Stimulated activated CD4-positive, alpha-beta T cell treated with anti-CD3 and anti-CD28 coated beads, Interleukin-1b, Interleukin-23, amount 100 ng/mL, for 24 hours (primary cell): ENCODE results near the gene RINL.
A peak's percentile ranks its signal among the peaks of the same experiment; 100 is the strongest.
"Not testable (repeated sequence)": the region's sequence is repeated elsewhere in the genome, so short reads cannot be mapped to it uniquely, and the experiment has no call there.

Experiments
- DNase-seq, 4 experiments: peaks; one replicate each; pipeline ENCODE4 v3.0.0-alpha.2; 2020; ENCODE audit warnings: low read depth in 4 of 4, low spot score in 1 of 4

RINL gene

DNA sequence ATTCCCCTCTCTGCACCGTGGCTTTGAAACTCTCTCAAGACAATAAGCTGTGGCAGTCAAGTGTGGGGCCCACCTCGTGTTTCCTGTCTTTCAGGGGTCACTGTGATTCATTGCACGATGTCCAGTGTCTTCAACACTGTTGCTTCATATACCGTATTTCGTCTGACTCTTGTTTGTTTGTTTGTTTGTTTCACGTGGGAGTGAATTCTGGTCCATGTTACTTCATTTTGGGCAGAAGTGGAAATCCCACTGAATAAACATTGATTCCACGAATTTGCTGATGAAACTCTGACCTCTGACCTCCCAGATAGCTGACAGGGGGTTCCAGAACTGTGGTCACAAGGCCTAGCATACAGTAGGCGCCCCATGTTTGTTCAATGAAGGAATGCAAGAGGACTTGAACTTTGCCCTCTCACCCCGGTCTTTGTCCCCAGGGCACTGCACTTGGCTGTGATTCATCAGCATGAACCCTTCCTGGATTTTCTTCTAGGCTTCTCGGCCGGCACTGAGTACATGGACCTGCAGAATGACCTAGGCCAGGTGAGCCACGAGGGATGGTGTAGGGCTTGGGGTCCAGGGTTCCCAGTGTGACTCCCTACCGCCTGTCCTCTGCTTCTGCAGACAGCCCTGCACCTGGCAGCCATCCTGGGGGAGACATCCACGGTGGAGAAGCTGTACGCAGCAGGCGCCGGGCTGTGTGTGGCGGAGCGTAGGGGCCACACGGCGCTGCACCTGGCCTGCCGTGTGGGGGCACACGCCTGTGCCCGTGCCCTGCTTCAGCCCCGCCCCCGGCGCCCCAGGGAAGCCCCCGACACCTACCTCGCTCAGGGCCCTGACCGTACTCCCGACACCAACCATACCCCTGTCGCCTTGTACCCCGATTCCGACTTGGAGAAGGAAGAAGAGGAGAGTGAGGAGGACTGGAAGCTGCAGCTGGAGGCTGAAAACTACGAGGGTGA, 26.8 kb upstream of the RINL start:
- DNase-seq: no peak

DNA sequence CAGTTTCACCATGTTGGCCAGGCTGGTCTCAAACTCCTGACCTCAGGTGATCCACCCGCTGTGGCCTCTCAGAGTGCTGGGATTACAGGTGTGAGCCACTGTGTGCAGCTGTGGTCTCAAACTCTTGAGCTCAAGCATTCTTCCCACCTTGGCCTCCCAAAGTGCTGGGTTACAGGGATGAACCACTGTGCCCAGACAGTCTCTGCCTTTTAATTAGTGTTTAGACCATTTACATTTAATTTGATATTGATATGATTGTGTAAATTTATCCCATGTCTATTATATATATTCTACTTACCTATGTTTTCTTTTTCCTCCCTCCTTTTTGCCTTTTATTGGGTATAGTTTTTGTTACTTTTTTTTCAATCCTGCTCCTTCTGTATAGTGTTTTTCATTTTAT, 23.6 kb upstream of the RINL start:
- no peak for DNase-seq

DNA sequence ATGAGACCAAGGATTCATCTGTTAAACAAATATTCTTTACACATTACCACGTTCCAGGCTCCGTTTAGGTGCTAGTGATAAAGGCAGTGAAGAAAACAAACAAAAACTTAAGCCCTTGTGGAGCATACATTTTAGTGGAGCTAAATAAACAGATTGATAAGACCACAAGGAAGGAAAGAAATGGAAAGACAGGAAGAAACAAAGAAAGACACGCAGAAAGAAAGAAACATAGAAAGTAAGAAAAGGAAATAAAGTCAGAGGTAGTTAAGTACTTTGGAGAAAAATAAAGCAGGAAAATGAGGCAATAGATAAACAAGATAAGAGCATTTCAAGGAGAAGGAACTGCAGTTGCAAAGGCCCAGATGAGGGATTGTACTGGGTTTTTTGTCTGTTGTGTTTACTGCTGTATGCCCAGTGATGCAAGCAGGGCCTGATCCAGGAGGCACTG, 22.7 kb upstream of the RINL start:
- no peak for DNase-seq

DNA sequence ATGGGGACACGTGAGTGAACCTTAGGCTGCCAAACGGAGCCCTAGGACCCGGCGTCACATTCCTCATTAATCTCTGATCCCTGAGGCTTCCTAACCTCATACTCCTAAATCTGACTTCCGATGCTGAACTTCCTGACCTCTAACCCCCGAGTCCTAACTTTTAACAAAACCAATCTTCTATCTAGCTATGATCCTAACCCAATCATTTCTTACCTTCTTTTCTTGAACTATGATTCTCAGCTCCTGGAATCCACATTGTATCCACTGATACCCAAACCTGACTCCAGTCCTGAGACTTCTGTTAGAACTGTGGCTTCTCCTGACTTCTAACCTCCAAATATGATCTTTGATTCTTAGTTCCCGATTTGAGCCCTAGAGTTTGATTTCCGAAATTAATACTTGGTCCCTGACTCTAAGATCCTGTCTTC, 22.1 kb upstream of the RINL start:
- DNase-seq: no peak

DNA sequence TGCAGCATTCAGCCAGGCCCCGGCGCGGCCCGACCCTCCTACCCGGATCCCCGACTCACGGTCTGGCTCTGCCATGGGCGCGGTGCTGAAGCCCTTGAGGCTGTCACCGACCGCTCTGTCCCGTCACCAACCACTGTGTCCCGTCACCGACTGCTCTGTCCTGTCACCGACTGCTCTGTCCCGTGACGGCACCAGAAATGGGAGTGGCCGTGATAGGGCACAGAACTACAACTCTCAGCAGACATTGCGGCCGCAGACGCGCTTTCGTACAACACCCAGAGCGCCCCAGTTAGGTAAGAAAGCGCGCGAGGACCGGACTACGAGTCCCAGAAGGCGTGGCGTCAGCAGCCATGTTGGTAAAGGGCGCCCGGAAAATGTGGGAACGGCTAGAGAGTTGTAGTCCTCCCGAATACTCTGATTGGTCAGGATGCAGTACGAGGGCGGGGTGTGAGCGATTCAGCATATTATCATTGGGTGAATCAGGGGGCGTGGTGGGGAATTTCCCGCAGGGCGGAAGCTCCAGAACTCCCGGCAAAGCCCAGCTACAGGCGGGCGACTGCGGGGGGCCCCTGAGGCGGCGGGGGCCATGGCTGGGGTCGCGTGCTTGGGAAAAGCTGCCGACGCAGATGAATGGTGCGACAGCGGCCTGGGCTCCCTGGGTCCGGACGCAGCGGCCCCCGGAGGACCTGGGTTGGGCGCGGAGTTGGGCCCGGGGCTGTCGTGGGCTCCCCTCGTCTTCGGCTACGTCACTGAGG, 21.5 kb upstream of the RINL start, which contains the start of the genes NFKBIB and SIRT2:
TSS of gene NFKBIB (plus strand) at position 523 of the 755 bp plus-strand sequence. CDS start at position 587, 64 bp downstream.
TSS of gene SIRT2 (minus strand) at position 172 of the 755 bp plus-strand sequence. CDS start at position 75, 97 bp downstream.
- DNase-seq: peak; percentile 91 to 98 (median 96)

DNA sequence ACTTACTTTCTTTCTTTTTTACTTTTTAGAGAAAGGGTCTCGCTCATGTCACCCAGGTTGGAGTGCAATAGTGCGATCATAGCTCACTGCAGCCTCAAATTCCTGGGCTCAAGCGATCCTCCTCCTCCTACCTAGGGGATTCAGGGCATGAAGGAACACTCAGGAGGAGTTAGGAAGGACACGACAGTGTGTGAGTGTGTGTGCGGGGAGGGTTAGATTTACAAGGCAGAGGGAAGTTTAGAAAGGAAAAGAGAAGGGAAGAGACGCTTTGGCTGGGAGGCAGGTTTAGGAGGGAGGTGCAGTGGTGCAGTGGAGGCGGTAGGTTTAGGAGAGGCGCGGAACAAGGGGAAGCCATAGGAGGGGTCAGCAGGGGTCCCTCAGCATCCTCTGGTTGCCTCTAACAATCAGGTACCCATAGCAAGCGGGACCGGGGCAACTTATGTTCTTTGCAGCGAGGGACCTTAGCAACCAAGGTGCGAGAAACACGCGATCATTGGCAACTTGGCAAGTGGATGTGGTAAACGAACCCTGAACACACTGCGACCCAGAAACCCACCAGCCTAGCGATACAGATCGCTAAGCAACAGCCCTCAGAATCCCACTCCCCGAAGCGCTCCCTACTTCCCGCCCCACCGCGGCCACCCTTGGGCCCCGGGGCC, 20.8 kb upstream of the RINL start:
- DNase-seq: no peak

DNA sequence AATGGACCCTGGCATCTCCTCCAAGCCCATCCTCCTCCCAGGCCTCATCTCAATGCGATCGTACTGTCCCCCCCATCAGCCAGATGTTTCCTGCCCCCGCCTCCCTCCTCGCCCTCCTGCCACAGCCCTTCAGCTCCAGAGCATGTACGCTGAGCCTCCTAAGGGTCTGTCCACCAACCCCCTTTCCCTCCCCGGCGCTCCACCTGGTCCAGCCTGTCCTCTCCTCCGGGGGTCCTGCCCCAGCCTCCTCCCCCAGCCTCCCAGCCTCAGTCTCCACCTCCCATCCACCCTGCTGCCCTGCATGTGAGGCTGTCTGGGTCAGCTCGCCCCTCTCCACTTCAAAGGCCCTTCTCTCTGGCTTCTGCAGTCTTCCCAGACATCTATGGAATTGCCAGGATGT, 16.9 kb upstream of the RINL start:
- DNase-seq: no peak

DNA sequence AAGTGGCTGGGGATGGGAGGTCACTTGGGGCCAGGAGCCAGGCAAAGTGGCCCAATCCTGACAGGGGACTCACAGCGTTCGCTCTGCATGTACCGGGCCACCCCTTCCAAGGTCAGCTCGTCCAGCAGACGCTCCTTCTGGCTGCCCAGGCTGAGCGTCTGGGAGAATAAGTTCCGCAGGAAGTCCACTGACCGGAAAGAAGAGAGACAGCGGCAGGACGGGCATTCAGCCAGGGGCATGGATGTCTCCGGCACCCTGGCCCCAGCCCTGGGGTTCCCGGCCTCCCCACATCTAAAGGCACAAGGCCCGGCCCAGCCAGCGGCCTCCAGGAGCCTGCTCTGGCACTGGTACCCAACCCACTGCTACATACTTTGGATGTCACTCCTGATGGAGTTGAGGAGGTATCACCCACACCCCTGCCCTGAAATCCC, 15.3 kb upstream of the RINL start:
- DNase-seq: no peak

DNA sequence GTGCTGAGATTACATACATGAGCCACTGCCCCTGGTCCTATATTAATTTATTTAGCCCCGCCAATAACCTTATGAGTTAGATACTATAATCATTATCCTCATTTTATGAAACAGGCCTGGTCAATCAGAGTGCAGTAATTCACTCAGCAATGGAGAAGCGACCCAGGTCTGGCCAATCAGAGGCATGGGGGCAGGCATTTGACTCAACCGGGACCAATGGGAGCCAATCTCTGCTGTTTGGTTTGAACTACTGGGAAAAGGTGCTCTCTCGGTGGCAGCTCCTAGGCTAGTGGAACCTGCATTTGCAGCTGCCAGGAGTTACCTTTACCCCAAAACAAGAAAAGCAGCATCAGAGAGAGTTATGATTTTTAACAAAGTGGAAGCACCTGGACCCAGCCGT, 14.8 kb upstream of the RINL start:
- no peak for DNase-seq

DNA sequence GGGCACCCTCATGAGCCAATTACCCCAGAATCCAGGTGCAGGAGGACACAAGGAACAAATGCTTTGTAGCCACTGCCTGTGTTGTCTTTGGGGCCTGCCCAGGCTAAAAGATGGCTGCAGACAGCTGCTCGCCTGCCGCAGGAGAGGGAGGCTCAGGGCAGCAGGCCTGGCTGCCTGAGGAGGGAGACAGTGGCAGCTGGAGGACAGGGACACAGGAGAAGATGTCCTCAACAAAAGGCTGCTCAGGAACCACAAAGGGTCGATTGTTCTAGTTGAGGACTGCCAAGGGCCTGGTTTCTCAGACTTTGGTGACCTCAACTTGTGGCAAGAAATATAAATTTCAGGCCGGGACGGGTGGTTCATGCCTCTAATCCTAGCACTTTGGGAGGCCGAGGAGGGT, 13.7 kb upstream of the RINL start:
- DNase-seq: no peak

DNA sequence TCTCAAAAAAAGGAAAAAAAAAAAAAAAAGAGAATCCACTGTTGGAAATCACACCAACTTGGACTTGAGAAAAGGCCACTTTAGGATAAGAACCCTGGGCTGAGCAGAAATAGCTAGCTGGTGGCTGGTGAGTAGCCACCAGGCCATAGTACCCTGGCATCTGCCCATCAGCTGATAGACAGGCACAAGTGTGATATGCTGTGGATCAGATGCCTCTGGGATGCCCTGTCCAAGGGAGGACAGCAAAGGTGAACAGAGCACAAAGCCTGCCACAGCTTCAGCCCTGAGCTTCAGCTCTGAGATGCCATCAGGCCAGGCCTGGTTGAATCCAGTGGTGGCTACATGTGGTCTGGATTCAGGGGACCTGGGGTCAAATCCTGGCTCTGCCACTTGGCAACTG, 12.6 kb upstream of the RINL start:
- DNase-seq: no peak

DNA sequence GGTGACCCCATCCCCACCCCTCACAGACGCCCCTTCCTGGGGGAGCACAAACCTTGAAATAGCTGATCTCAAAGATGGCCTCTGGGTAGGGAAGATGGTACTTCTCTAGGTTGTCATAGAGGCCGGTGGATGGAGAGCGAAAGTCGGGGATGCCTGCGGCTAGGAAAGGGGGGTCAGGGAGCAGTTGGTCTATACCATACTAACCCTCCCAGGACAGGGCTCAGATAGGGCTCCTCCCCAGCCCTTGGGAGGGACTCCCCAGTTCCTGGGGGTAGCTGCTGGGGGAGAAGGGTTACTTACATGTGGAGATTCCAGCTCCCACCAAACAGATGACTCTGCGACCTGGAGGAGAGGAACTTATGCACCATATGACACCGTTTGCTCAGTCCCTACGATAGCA, 11.7 kb upstream of the RINL start:
- no peak for DNase-seq

DNA sequence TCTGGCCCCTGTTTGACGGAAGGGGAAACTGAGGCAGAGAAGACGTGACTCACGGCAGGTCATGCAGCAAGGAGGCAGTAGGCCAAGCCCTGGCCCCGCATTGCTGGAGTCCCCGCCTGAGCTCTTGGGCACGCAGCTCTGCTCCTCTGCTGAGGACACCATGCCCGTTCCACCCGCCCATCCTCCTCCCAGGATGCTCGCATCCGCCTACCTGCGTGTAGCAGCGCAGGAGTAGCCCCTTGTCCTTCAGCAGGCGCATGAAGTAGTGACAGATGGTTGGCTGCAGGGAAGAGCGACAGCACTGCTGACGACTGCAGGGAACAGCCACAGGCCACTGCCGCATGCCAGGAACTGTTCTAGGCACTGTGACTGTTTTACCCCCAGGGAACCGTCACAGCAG, 10.8 kb upstream of the RINL start:
- DNase-seq: no peak

DNA sequence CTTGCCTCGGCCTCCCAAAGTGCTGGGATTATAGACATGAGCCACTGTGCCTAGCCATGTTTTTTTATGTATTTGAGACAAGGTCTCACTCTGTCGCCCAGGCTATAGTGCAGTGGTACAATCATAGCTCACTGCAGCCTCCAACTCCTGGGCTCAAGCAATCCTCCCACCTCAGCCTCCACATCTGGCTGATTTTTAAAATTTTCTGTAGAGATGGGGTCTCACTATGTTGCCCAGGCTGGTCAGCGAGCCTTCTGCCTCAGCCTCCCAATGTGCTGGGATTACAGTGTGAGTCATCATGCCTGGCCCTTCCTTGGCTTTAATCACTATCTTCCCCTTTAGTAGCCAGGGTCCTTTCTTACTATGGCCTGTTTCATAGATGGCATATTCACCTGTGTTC, 6.6 kb upstream of the RINL start:
- not testable (repeated sequence) for DNase-seq

DNA sequence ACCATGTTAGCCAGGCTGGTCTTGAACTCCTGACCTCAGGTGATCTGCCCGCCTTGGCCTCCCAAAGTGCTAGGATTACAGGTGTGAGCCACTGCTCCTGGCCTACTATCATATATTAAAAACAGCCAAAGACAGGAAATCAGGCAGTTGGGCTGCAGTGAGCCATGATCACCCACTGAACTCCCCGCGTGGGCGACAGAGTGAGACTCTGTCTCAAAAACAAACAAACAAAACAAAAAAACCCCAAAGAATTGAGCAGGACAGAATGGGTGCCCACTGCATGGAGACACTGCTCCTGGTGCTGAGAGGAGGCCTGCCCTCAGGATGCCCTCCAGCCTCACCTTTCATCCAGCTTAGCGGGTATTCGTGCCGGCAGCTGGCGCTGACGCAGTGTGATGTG, 5.2 kb upstream of the RINL start:
- no peak for DNase-seq

DNA sequence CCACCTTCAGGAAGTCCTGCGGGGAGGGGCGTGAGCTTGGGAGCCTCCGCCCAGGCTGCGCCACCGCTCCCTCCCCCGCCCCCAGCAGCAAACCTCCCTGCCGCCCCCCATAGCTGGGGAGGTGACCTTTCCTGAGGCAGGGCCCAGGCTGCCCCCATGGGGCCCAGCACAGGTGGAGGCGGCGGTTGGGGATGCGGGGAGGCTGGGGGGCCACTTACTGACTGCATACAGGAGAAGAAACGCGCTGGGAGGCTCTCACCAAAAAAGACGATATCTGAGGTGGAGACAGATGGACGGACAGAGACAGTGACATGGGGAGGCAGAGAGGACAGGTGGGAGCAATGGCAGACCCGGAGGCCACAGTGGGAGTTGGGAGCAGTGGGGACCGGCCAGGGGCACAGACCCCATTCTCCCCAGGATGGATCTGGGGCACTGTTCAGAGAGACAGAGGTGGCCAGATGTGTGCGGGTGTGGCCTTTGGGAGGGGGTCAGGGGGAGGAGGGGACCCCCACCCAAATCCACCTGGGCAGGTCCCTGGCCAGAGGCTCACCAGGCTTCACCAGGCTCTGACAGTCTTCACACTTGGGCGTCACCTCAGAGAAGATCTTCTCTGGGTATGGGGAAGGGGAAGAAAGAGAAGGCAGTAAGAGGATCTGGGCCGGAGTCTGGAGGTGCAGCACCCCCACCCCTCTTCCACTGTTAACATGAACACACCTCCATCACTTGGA, 3.0 kb upstream of the RINL start:
- DNase-seq: no peak

DNA sequence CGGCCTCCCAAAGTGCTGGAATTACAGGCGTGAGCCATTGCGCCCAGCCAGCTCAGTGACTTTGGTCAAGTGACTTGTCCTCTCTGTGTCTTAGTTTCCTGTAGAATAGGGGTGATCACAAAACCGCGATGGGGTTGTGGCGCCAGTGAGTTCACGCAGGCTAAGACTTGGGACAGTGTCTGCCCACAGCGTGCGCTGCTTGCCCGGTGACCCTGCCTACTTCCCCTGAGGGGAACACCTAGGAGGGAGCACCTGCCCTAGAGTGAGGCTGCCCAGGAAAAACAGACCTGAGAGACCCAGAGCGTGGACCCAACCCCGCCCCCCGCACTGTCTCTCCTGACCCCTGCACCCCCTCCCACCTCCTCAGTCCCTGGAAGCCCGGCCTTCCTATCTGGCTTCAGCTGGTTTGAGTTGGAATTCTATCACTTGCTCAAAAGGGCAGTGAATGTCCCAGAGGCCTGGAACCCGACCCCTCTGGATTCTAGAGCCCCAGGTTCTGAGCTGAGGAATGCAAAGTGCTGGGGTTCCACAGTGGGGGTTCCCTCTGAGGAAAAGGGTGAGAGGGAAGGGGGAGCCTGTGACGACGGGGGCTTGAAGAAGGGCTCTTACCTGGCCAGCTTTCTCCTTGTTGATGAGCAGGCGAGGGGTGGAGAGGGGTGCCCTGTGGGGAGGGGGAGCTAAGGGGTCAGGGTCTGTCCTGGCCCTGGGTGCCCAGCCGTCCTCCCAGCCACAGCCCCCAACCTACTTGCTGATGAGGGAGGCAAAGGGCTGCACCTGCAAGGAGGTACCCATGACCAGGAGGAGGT, 2.2 kb upstream of the RINL start:
- no peak for DNase-seq

DNA sequence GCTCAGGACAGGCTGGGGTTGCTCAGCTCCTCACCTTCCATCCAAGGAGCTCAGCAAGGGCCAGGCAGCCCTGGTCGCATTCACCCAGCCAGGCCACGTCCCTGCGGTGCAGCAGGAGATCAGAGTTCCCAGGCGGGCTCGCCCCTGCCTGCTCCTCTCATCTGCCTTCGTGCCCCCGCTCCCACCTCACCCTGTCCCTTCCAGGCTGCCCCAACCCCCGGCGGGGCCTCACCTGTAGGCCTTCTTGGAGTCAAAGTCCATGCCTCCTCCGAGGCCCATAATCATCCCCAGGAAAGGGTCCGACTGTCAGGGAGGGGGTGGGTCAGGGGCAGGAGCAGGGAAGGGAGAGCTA, 1.3 kb upstream of the RINL start:
- no peak for DNase-seq

DNA sequence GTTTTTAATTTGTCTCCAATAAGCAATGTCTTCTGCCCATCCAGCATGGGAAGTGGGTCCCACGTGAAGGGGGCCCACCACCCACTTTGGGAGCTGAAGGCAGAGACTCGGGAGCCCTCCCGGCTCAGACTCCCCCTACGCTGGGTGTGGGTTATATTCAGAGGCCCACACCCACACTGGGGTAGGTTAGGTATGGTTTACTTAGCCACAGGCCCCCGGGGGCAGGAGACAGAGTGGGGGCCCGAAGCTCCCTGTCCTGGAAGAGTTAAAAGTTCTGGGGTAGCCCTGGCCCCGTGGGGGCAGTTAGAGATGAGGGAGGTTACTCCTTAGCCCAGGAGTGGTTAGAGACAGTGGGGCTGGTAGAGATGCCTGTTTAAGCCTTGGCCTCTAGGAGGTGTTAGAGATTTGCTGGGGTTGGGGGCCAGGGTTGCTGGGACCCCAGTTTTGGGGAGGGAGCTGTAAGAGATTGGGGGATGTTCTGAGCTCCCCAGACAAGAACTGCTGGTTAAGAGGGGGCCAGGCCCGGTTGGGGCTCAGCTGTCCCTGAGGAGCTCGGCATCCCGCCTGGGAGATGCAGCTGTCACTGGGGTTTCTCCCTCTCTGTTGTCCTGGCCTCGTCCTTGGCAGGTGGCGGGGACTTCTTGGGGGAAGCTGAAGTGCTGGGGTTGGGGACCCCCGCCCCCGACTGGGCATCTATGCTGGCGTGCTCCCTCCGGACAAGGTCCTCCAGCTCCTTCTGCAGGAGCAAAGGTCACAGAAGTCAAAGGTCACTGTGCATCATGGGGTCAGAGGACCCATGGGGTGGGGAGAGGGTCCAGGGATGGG, 712 bp upstream of the RINL start:
- no peak for DNase-seq
